Vagina (tissue), 2 donors: ENCODE measurements around the gene PSMC5.

Experiments used
- CTCF ChIP-seq, 3 experiments: fragments of 450-650 bp in 2 of 3; fragments of 200-600 bp in 1 of 3; sonication (generic) in 1 of 3; IDR thresholded peaks; one replicate each; pipeline ENCODE4 v1.5.1; 2017 to 2019; ENCODE audit warnings: antibody characterized with exemption in 3 of 3, mild to moderate bottlenecking in 2 of 3, moderate library complexity in 2 of 3
- POLR2A ChIP-seq, 2 donors: fragments of 450-650 bp; IDR thresholded peaks; one replicate each; pipeline ENCODE4 v1.6.1; 2017; ENCODE audit warnings: antibody characterized with exemption in 2 of 2, mild to moderate bottlenecking in 2 of 2, moderate library complexity in 2 of 2
- POLR2AphosphoS5 ChIP-seq, 2 donors: sonication (generic); formaldehyde crosslinking; IDR thresholded peaks; one replicate each; pipeline ENCODE4 v1.9.0; 2017; ENCODE audit warnings: antibody characterized with exemption in 2 of 2, mild to moderate bottlenecking in 2 of 2, low read depth in 1 of 2; ENCODE audit not compliant: insufficient read depth in 1 of 2

DNA sequence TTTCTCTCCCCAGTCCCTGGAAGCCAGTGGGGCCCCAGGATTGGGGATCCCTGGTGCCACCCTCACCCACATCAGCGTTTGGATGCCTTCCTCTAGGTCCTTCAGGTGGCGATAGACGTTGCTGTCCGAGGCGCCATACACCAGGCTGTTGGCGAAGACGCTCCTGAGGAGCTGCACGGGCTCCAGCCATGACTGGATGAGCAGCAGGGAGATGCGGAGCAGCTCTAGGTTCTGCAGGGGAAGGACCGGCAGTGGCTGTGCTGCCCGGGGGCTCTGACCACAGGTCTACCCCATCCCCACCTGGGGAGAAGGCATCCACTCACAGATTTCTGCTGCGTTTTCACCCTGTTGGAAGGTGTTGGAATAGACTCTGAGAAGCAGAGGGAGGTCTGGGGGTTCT, 53.5 kb downstream of the PSMC5 start:
- TF ChIP-seq CTCF (IDR thresholded peaks at IDR 0.05), result no peak
- no peak for TF ChIP-seq POLR2AphosphoS5 (IDR thresholded peaks at IDR 0.05; ENCODE audit: insufficient read depth in 1 of 2, low read depth in 1 of 2)
- TF ChIP-seq POLR2A (IDR thresholded peaks at IDR 0.05), result no peak
